Measurements from ENCODE around the gene NAE1. TPM values are rescaled to one million over a fixed set of nuclear protein-coding genes. Genes with fewer than 3 reads are reported as not detected.

NAE1 gene
- total RNA-seq, 1 donor from 2014 or later, result 114 TPM

GRCh38 chr16:66832190-66832589 lies 1.4 kb upstream of the NAE1 start:
- no peak overlapping the region for H3K4me3 Mint-ChIP-seq (ENCODE audit: low read depth)
- no peaks in the 10 kb centered on the region for H3K9me3 Mint-ChIP-seq (ENCODE audit: low read depth)
- H3K27ac Mint-ChIP-seq, result no peak overlapping the region
- DNase-seq (ENCODE audit: low spot score, unreplicated experiment), result no peak
- peaks cover 17% of the 10 kb centered on the region for H3K27me3 Mint-ChIP-seq
- TF ChIP-seq CTCF (IDR thresholded peaks at IDR 0.05; ENCODE audit: unreplicated experiment), result no peak
- H3K36me3 Mint-ChIP-seq (ENCODE audit: insufficient read depth), result peaks cover 4% of the 10 kb centered on the region
- peaks cover 8% of the 10 kb centered on the region for H3K4me1 Mint-ChIP-seq (ENCODE audit: low read depth)

- H3K27ac Mint-ChIP-seq, result no peak overlapping the region
- DNase-seq (ENCODE audit: low spot score, unreplicated experiment), result no peak
- peaks cover 26% of the 10 kb centered on the region for H3K36me3 Mint-ChIP-seq (ENCODE audit: insufficient read depth)
- no peak overlapping the region for H3K4me3 Mint-ChIP-seq (ENCODE audit: low read depth)
- peaks cover 8% of the 10 kb centered on the region for H3K4me1 Mint-ChIP-seq (ENCODE audit: low read depth)
- no peaks in the 10 kb centered on the region for H3K27me3 Mint-ChIP-seq
- H3K9me3 Mint-ChIP-seq (ENCODE audit: low read depth), result no peaks in the 10 kb centered on the region
- TF ChIP-seq CTCF (IDR thresholded peaks at IDR 0.05; ENCODE audit: unreplicated experiment), result no peak
Measured at GRCh38 chr16:66824006-66824405, 6.8 kb downstream of the NAE1 start.

GRCh38 chr16:66814734-66815133 lies 16.0 kb downstream of the NAE1 start:
- no peak for DNase-seq (ENCODE audit: low spot score, unreplicated experiment)
- Mint-ChIP-seq H3K4me1 (ENCODE audit: low read depth) (no peaks in the 10 kb centered on the region), H3K27me3 (no peaks in the 10 kb centered on the region), H3K9me3 (ENCODE audit: low read depth) (no peaks in the 10 kb centered on the region), H3K36me3 (ENCODE audit: insufficient read depth) (peaks cover 36% of the 10 kb centered on the region), H3K4me3 (ENCODE audit: low read depth) (no peak overlapping the region), H3K27ac (no peak overlapping the region)
- TF ChIP-seq CTCF (IDR thresholded peaks at IDR 0.05; ENCODE audit: unreplicated experiment), result no peak

- Mint-ChIP-seq H3K27me3 (no peaks in the 10 kb centered on the region), H3K4me3 (ENCODE audit: low read depth) (no peak overlapping the region), H3K36me3 (ENCODE audit: insufficient read depth) (peaks cover 27% of the 10 kb centered on the region), H3K27ac (no peak overlapping the region), H3K4me1 (ENCODE audit: low read depth) (no peaks in the 10 kb centered on the region), H3K9me3 (ENCODE audit: low read depth) (no peaks in the 10 kb centered on the region)
- DNase-seq (ENCODE audit: low spot score, unreplicated experiment), result no peak
- TF ChIP-seq CTCF (IDR thresholded peaks at IDR 0.05; ENCODE audit: unreplicated experiment), result no peak
Measured at GRCh38 chr16:66811043-66811442, 19.7 kb downstream of the NAE1 start.

- Mint-ChIP-seq H3K9me3 (ENCODE audit: low read depth) (no peaks in the 10 kb centered on the region), H3K4me3 (ENCODE audit: low read depth) (no peak overlapping the region)
Measured at GRCh38 chr16:66810391-66810790, 20.4 kb downstream of the NAE1 start.

More at GRCh38 chr16:66810391-66810790, 20.4 kb downstream of the NAE1 start:
- no peak for DNase-seq (ENCODE audit: low spot score, unreplicated experiment)
- Mint-ChIP-seq H3K27ac (no peak overlapping the region), H3K4me1 (ENCODE audit: low read depth) (no peaks in the 10 kb centered on the region), H3K36me3 (ENCODE audit: insufficient read depth) (peaks cover 30% of the 10 kb centered on the region), H3K27me3 (no peaks in the 10 kb centered on the region)
- no peak for TF ChIP-seq CTCF (IDR thresholded peaks at IDR 0.05; ENCODE audit: unreplicated experiment)
